Raji (cell line): ENCODE results near the gene NEK11.

ENCODE experiments used
- POLR2A ChIP-seq: IDR thresholded peaks from 2 replicates; pipeline ENCODE4 v1.6.1; 2011; ENCODE audit warnings: low read depth, low read length, control low read depth; ENCODE audit not compliant: insufficient read depth

The NEK11 gene

GRCh38 chr3:131033480-131034080, 6.9 kb downstream of the NEK11 start:
- TF ChIP-seq POLR2A: no peak

- no peak for TF ChIP-seq POLR2A
Observed at GRCh38 chr3:131036200-131036816, 9.6 kb downstream of the NEK11 start.

- TF ChIP-seq POLR2A: no peak
Observed at GRCh38 chr3:131036986-131037385, 10.3 kb downstream of the NEK11 start.

GRCh38 chr3:131038326-131038725, 11.6 kb downstream of the NEK11 start:
- TF ChIP-seq POLR2A: no peak

- TF ChIP-seq POLR2A: no peak
Observed at GRCh38 chr3:131047582-131047981, 20.9 kb downstream of the NEK11 start.

GRCh38 chr3:131048030-131048429, 21.4 kb downstream of the NEK11 start:
- TF ChIP-seq POLR2A: no peak

- no peak for TF ChIP-seq POLR2A
Observed at GRCh38 chr3:131050001-131050400, 23.3 kb downstream of the NEK11 start.

GRCh38 chr3:131053043-131053859, 26.6 kb downstream of the NEK11 start:
- no peak for TF ChIP-seq POLR2A

GRCh38 chr3:131067983-131068382, 41.3 kb downstream of the NEK11 start:
- no peak for TF ChIP-seq POLR2A

GRCh38 chr3:131072099-131072559, 45.5 kb downstream of the NEK11 start:
- no peak for TF ChIP-seq POLR2A

GRCh38 chr3:131072845-131073244, 46.2 kb downstream of the NEK11 start:
- TF ChIP-seq POLR2A: no peak

GRCh38 chr3:131075632-131076328, 49.1 kb downstream of the NEK11 start:
- no peak for TF ChIP-seq POLR2A

GRCh38 chr3:131077904-131078303, 51.2 kb downstream of the NEK11 start:
- no peak for TF ChIP-seq POLR2A

- TF ChIP-seq POLR2A: no peak
Observed at GRCh38 chr3:131079086-131079485, 52.4 kb downstream of the NEK11 start.

GRCh38 chr3:131081224-131081623, 54.5 kb downstream of the NEK11 start:
- no peak for TF ChIP-seq POLR2A

- no peak for TF ChIP-seq POLR2A
Observed at GRCh38 chr3:131082246-131082645, 55.6 kb downstream of the NEK11 start.
